Posterior vena cava (tissue), 2 donors: ENCODE data around the gene EPG5. TPM values are rescaled to one million over a fixed set of nuclear protein-coding genes. Genes with fewer than 3 reads are reported as not detected.
"Not testable (repeated sequence)": the region's sequence is repeated elsewhere in the genome, so short reads cannot be mapped to it uniquely, and the experiment has no call there.

Source experiments
- DNase-seq: peaks from one replicate; pipeline ENCODE4 v3.0.0-alpha.2; 2020; ENCODE audit warnings: low spot score
- intact Hi-C, 2 donors: fragments of 100-400 bp; cut with DNase I; formaldehyde crosslinking; loops; one replicate each; pipeline versions ENCODE4 v1.14.1 to v1.14.2; 2022 to 2023
- total RNA-seq, 2 donors: library from RNA; stranded (reverse); fragmentation: NEBNext Ultra II Directional; extraction: Animal tissue kit (Norgen Biotek cat#: 25700); gene quantifications; one replicate each; pipeline ENCODE4 v1.2.1, GENCODE V29; 2021
- donor health status: DM: yes; HTN: yes; CAD: no.
- donor health status: DM: yes; HTN: yes; CAD: no.

Gene EPG5
- total RNA-seq, 2 donors from 2014 or later, result 20.1 to 20.2 TPM

DNA sequence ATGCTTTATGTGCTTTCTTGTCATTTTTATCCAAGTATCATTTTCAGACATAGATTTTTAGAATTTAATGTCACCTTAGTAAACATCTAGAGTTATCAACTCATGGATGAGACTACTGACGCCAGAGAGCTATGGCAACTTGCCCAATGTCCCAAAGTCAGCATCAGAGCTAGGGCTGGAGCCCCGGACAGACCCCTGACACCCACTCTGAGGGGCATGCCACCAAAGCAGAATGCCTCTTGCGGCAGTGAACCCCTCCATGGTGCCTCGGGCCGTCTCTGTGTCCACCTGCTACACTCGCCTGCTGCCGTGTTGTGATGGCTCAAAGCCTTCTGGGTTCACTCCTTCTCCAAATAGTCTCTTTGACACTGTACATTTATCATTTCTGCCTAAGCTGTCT is 136.2 kb downstream of the EPG5 start:
- intact Hi-C loops, result loop anchor here (2.0 to 10.0 kb wide), 2 partner anchors 36 to 106 kb away; partner anchors contain the start of gene SLC14A1 (in 1 of the 2)
- DNase-seq, result peak; percentile 70

DNA sequence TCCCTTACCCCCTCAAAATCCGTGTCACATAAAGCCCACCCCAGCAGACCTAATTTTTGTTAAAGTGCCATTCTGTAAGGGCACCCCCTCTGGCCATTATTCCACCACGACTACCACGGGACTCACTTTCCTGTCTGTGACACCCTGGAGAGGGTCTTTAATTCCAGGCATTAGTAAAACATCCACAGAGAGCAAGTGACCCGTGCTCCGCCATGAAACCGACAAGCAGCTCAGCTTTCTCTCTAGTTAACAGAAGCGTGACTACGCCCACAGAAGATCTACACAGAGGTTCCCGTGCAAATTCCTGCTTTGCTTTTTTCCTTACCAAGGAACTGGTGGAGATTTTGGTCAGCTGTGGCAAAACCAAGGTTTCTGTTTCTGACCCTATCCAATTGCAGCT is 137.3 kb downstream of the EPG5 start:
- no peak for DNase-seq
- intact Hi-C loops, result loop anchor here (2.0 to 10.0 kb wide), 2 partner anchors 35 to 105 kb away; partner anchors contain the start of gene SLC14A1 (in 1 of the 2)

DNA sequence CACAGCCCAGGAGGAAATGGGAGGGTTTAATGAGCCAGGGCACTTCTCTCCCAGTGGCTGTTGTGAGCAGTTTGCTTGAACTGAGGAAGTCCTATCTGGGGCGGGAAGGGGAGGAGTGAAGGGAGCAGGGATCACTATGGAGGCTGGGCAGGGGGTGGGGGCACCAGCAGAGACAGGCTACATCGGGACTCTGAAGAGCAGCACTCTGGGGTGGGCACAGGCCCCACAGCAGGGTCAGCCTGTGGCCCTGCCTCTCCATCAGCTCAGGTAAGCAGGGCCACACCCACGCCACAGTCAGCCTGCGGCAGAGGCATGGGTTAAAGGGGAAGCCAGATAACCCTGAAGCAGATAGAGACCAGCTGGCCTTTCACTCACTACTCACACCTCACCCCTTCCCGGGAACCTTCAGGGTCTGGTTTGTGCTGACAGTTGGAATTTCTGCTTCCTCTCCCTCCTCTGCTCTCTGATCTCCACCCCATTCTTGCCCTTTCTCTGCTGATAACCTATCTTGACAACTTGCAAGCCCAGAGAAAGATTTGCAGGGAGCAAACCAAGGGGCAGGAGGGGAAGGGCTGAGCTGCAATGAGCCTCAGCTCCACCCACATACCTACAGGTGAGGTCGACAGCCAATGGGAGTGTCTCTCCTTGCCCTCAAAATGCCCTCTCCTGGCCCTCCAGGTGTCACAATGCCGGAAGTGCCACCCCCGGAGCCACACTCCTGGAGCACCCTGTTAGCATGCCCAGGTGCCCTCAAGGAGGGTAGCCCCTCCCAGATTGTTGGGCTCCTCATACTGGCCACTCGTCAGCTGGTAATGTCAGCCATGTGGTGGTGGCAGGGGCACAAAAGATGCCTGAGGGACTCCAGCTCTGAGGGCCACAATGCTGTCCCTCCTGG is 138.0 kb downstream of the EPG5 start:
- intact Hi-C loops, result no loop called here
- DNase-seq, result peak; percentile 78

DNA sequence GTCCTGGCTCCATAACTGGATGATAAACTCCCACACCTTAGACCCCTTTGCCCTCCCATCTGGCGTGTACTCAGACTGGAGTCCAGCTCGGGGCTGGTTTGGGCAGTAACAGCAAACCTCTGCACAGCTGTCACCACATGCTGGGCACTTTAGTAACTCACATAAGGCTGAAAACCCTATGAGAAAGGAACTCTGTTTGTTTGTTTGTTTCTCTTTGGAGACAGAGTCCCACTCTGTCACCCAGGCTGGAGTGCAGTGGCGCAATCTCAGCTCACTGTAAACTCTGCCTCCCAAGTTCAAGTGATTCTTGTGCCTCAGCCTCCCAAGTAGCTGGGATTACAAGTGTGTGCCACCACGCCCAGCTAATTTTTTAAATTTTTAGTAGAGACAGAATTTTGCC is 140.4 kb downstream of the EPG5 start:
- intact Hi-C loops, result not testable (repeated sequence)

DNA sequence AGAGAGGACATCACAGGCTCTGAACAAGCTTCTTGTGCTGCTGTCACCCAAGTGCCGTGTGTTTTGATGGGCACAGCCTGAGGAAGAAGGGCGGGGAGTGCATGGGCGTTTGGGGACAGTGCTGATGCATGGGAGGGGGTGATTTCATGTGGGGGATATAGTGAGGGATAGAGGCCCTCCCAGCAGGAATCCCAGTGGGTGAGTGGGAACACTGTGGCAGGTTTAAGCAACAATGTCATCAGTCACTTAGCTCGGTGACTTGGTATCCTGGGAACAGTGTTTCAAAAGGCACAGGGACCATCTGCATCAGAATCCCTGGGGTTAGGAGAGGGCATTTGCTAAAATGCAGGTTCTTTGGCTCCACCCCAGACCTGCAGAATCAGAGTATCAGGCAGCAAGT is 141.0 kb downstream of the EPG5 start:
- intact Hi-C loops, result no loop called here
- peak; percentile 53 for DNase-seq

More for the DNA sequence above, 140.4 kb downstream of the EPG5 start:
- DNase-seq, result not testable (repeated sequence)

DNA sequence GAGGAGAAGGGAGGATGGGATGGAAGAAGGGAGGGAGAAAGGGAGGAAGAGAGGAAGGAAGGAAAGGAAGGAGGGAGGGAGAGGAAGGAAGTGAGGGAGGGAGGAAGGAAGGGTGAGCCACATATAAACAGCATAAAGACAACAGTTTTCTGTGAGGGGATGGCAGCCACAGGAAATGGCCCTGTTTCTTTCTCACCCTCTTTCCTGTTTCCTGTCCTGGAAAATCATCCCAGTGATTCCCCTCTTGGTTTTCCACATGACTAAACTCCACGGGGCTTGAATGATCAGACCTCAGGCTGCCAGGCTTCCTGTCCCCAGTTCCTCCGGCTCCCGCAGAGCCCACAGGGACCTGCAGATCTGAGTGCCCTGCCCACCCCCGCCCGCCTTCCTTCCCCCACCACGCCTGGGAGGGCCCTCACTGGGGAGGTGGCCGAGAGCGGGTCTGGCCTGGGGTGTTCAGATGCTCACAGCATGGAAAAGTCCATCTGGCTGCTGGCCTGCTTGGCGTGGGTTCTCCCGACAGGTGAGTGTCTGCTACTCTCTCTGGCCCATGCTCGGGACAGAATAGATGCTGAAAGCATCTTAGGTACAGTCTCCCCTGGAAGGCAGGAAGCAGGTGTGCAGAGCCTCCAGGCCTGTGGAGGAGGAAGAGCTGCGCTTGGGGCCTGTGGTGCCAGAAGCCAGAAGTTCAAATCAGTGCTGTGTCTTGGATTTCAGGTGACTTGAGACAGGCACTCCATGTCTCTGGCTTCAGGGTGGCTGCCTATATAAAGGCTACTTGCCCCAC is 141.7 kb downstream of the EPG5 start, which contains the start of gene SIGLEC15:
Gene SIGLEC15, plus strand, starts transcription at position 418 of the 787 bp plus-strand sequence. Its CDS starts 54 bp downstream, at position 472.
- peak; percentile 63 for DNase-seq
- intact Hi-C loops, result no loop called here

DNA sequence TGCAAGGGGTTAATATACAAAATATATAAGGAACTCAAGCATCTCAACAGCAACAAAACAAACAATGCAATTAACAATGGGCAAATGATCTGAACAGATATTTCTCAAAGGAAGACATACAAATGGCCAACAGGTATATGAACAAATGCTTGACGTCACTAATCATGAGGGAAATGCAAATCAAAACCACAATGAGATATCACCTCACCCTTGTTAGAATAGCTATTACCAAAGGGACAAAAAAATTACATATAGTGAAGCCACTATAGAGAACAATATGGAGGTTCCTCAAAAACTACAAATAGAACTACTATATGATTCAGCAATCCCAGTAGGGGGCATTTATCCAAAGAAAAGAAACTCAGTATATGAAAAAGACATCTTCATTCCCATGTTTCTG is 145.4 kb downstream of the EPG5 start:
- DNase-seq, result no peak
- intact Hi-C loops, result no loop called here

DNA sequence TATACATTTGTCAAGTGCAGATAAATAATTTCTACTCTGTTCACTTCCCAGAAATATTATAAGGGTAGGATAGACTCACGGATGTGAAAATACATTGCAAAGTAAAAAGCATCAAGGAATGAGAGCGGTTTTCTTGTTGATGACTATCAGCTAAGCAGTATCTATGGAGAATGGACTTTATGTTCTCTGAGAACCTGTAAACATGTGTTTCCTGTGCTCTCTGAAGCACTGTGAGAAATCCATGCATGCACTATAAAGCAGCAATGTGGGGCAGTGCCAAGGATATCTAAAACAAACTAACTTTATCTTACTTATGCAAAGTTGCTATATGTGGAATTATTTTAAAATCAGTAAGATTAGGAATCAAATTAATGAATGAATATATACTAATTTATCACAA is 146.1 kb downstream of the EPG5 start:
- DNase-seq, result no peak
- intact Hi-C loops, result no loop called here

DNA sequence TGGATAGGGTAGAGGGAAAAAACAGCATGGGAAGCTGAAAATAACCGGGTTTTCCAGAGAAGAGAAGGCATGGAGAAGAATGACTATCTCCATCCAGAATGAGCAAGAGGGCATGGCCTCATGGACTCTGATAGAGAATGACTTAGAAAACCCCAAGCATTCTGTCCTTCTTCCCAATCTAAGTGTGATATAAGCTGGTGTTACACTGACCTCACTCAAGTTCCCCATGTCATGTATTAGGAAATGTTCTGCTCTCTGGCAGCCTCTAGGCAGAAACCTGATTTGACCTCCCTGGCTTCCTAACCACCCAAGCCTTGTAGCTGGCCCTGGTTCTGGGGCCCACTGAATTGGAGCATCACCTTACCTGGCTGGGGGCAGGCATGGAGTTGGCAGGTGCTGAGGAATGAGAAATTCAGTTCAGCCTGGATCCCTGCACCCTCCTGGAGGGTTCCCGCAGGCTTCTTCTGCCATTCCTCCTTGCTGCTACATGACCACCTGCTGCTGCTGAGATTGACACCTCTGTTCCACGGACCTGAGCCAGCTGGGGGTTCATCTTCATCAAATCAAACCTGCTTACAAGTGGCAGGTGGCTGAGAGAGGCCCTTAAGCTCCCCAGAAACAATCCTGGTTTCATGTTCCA is 146.9 kb downstream of the EPG5 start:
- intact Hi-C loops, result no loop called here
- no peak for DNase-seq

DNA sequence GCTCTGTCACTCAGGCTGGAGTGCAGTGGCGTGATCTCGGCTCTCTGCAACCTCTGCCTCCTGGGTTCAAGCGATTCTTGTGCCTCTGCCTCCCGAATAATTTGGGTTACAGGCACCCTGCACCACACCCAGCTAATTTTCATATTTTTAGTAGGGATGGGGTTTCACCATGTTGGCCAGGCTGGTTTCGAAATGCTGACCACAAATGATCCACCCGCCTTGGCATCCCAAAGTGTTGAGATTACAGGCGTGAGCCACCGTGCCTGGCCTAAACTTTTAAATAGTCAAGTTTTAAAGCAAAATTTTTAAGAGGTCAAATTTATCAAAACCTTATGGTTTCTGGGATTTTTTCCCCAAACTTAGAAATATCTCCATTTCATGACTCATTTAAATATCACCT is 148.4 kb downstream of the EPG5 start:
- not testable (repeated sequence) for DNase-seq

DNA sequence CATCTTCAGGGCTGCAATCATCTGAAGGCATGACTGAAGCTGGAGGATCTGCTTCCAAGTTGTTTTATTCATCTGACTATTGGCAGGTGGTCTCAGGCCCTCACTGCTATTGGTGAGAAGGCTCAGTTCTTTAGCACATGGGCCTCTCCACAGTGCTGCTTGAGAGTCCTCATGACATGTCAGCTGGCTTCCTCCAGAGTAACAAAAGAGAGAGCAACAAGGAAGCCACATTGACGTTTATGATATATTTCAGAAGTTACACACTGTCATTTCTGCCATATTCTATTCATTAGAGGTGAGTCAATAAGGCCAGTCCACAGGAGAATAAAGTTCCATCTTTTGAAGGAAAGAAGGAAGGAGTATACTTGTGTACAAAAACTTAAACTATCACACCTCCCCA is 149.6 kb downstream of the EPG5 start:
- intact Hi-C loops, result no loop called here
- no peak for DNase-seq

More for the DNA sequence above, 148.4 kb downstream of the EPG5 start:
- intact Hi-C loops, result not testable (repeated sequence)

DNA sequence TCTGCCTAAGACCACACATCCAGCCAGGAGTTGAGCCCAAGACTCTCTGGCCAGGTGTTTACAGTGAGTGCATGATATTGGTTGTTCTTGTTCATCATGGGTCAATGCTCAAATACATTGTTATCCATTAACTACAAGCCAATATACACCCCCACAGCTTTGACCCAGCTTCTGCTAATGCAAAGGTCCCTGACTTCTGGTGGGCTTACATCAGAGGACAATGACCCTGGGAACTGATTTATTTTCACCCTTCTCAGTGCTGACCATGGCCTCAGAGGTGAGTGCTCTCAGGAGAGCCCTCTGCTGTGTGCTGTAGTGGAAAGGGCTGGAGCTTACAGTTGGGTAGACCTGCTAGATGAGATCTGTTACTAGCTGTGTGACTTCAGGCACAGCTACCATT is 152.4 kb downstream of the EPG5 start:
- DNase-seq, intact Hi-C loops: not testable (repeated sequence)

DNA sequence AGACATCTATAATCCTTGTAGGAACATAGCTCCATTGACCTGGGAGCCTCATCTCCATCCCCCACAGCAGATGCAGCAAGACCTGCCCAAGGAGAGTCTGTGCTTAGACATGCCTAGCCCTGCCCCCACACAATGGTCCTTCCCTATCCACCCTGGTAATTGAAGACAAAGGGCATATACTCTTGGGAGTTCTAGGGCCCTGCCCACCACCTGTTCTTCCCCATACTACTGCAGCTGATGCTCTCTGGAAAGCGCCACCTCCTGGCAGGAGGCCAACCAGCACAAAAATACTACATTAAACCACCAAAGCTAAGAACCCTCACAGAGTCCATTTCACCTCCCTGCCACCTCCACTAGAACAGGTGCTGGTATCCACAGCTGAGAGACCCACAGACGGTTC is 160.0 kb downstream of the EPG5 start:
- DNase-seq, intact Hi-C loops: not testable (repeated sequence)

DNA sequence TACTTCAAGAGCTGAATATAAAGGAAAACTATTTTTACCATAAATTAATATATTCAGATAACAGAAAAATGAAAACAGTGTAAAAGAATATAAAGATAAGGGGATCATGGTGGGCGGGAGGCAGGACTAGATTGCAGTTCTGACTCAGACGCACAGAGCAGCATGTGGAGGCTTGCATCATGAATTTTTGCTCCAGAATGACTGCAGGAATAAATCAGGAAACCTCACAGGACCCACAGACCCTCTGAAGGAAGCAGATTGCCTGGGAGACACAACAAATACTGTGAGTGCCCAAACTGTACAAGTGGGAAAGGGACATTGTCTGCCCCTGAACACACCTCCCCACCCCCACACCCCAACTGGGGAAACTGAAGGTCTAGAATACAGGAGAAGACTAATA is 160.9 kb downstream of the EPG5 start:
- no peak for DNase-seq
- intact Hi-C loops, result no loop called here

DNA sequence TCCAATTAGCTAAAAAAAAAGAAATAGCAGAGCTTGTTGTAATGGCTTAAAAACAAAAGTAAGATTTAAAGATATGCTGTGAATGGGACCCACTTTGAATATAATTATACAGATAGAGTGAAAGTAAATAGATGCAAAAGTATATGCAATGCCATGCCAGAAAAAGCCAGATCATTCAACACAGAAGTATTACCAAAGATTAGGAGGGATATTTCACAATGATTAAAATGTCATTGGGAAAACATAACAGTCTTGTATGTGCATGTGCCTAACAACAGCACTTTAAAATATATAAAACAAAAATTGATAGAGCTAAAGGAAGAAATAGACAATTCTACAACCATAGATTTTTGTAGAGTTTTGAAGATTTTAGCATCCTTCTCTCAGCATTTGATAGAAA is 161.6 kb downstream of the EPG5 start:
- intact Hi-C loops, result no loop called here
- no peak for DNase-seq

DNA sequence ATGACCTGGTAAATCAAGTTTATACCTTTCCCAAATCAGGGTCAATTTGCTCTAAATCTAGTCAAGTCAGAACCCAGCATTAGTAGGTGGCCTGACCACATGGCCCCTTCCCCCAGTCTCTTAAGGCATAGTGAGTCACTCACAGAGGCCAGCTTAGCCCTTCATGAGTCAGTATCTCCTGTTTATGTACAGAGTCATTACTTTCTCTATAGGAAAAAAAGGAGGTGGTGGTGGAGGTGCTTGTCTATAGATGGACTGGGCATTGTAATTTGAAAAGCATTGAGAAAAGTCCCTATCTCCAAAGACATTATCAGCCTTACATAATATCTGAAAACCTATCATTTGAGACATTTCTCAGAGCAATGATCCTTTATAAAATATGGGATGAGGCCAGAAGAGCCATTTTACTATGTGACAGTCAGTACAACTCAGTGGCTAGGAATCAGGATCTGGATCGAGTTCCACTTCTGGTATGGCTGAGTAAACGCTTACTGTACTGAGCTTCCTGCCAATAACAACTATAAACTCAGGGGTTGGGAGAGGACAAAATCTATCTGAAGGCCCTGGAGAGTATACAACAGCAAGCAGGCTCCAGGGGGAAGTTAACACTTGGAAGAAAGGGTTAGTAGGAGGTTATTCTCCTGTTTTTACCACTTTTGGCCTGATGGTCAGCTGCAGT is 164.2 kb downstream of the EPG5 start:
- intact Hi-C loops, result no loop called here
- no peak for DNase-seq

DNA sequence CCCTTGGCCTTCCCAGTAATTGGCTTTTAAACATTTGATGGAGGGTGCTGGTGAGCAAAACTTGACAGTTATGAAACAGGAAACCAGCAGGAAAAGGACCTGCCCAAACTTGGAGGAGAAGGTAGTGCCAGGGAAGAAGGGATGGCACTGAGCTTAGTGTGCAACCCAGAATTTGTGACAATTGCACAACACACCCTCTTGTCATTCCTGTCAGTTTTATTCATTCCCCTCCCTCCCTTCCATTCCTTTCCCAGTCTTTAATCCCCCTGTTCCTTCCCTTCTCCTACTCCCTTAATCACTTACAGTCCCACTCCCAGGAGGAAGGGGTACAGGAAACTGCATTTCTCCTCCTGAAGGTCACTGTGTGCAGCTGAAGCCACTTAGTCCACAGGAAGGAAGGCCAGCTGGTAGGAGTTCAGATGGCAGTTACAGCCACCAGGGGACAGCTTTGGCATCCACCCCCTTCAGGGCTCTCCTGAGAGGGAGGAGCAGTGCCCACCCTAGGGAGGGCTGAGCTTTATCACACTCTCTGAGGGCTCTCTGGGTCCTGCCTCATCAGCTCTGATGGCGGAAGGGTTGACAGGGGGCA is 165.6 kb downstream of the EPG5 start:
- no peak for DNase-seq
- intact Hi-C loops, result no loop called here
